NCI-H345 treated with DMSO at 0.1 percent for 48 hours (cell line): Measurements from ENCODE around the gene PLA2G2D.
"Not testable (repeated sequence)": the region's sequence is repeated elsewhere in the genome, so short reads cannot be mapped to it uniquely, and the experiment has no call there.

Experiments used
- DNase-seq: peaks from one replicate; lab custom pipeline; 2025; ENCODE audit not compliant: unreplicated experiment; lab: John Stamatoyannopoulos, UW

Gene PLA2G2D

DNA sequence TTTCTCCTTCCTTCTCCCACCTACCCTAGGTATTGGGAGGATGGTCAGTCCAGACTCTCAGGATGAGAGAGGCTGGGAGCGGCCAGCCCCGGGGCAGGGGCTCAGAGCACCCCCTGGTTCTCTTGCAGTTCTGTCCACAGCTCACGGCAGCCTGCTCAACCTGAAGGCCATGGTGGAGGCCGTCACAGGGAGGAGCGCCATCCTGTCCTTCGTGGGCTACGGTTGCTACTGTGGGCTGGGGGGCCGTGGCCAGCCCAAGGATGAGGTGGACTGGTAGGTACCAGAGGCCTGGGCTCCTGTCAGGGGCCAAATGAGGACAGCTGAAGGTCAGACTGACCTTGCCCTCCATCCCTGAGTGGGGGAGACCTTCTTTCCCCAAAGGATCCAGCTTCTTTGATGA is 24.0 kb upstream of the PLA2G2D start:
- DNase-seq = no peak

DNA sequence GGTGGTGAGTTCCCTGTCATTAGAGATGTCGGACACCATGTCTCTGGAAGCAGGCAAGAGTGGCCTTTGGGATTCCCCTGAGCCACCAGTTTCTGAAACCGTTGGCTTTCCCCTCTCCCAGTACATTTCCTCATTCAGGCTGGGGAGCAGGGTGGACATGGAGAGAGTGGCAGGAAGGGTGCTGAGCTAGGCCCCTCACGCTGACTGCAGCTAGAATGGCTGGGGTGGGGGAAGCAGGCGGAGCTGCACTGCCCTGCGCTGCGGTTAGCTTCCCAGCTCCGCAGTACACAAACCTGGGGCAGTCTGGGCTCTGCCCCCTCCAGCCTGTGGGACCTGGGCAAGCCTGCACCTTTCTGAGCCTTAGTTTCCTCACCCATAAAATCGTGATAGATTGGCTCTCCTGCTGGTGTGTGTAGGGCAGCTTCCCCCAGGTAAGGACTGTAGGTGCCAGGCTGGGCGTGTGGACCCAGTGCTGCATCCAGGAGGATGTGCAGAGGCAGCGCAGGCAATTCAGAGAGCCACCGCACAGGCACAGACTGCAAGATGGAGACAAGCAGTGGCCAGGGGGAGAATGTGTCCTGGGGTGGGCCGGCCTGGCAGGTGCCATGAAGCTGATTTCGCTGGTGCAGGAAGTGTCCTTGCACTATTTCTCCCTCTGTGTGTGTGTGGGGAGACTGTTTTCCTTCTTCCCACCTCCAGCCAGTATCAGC is 22.8 kb upstream of the PLA2G2D start:
- no peak for DNase-seq

DNA sequence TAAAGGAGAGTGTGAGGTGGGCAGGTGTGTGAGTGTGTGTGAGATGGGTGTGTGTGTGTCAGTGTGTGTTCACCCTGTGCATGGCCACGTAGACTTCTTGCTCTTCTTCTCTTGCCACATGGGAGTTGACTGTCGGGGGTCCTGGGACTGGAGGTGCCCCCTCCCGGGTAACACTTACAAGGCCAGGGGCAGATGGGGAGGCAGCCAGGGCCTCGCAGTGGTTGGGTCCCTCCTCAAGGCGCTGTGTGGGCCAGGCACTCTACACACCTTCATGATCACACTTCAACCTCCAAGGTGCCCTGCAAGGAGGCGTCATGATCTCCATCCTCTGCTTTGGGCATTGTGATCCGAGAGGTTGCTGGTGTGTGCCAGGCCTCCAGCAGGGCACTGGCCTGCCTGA is 22.1 kb upstream of the PLA2G2D start:
- DNase-seq = no peak

DNA sequence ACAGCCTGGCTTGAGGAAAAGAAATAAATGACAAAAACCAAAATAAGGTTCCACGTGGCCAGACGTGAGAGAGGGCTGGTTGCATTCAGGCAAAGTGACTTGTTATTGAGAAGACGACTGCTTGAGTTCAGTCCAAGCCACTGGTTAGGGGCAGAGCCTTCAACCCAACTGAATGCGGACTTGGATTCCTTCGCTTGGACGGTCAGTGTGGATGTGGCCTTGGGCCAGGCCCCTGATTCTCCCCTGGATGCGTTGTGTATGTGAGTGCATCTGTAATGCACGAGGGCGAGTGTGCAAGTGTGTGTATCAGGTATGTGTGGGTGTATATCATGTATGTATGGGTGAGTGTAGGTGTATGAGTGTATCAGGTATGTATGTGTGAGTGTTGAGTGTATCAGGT is 21.7 kb upstream of the PLA2G2D start:
- DNase-seq = no peak

DNA sequence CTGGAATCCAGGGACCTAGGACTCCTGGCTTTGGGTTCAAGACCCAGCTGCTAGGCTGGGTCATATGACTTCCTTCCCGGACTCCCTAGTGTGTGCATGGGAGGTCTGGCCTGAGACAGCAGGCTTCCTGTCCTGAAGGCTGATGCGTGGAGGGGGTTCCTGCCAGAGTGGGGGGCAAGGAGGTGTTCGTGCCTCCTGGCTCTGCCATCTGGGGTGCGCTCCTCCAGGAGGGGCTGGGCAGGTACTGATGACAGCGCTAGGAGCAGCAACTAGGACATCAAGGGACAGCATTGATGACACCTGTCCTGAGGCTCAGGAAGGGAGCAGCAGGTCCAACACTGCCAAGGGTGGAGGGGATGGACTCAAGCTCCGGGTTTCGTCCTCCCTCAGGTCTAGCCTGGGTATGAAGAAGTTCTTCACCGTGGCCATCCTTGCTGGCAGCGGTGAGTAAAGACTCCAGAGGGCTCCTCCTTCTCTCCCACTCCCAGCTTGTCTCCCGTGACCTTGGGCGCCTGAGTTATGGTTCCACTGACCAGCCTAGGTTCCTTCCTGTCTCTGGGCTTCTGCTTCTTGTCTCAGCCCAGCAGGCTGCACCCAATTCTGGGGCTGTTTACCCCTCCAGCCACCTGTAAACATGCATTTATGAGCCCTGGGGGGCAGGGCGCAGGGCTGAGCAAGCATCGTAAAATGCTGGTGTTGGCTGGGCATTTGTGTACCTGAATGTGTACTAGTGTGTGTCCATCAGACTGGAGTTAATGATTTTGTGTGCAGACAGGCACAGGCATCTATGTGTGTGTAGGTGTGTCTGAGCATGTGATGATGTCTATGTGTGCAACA is 20.7 kb upstream of the PLA2G2D start:
- DNase-seq = no peak

DNA sequence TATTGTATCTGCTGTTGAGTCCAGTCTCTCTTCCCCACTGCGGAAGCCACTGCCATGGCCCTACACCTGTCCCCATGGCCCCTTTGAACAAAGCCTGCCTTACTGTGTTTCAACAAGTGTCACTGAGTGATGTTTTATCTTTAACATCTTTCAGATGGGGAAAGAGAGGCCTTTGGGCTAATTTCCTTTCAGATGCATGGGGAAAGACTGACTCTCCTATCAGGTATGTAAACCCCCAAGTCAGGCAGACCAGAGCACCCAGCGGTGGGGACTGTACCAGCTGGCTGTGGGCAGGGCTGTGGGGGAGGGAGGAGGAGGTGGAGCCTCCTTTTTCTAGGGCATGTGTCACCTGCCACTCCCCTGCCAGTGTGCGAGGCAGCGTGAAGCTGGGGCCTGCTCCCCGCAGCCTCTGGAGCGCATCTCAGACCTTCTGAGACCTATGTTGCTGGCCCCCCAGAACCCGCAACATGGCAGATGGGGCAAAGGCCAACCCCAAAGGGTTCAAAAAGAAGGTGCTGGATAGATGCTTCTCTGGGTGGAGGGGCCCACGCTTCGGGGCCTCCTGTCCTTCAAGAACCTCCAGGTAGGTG is 19.7 kb upstream of the PLA2G2D start, which contains the start of gene PLA2G2F:
TSS of gene PLA2G2F (plus strand) at position 363 of the 590 bp plus-strand sequence. CDS start at position 468, 105 bp downstream.
- DNase-seq = no peak

DNA sequence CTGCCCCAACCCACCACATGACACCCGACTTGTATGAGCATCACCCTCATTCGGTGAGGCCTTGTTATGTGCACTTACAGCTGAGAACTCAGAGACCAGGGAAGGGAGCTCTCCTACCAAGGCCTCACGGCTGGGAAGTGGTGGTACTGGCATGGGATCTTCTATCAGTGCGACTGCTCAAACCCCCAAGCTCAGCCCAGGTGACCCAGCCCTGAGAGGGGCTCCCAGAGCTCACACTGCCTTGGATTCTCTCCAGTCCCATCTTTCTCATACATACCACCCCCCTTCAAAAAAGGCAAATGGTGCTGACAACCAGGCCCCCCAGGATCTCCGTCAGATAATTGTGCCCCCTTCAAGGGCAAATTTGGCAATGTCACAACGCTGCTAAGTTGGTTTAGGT is 19.0 kb upstream of the PLA2G2D start:
- no peak for DNase-seq

DNA sequence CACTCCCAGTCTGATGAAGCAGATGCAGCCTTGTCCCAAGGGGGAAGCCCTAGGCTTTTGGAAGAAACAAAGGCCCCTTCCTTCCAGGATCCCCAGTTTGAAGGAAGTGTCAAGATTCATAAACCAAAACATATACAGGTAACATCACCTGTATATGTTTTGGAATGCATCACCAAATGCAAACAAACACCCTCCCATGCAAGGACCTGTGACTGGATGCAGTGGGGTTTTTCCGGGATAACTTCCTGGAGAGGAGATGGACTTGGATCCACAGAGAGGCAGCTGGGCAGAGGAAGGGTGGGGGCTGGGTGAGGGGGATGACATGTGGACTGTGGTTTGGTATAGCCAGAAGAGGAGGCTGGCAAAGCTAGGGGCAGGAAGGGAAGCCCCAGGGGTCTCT is 18.3 kb upstream of the PLA2G2D start:
- DNase-seq = no peak

DNA sequence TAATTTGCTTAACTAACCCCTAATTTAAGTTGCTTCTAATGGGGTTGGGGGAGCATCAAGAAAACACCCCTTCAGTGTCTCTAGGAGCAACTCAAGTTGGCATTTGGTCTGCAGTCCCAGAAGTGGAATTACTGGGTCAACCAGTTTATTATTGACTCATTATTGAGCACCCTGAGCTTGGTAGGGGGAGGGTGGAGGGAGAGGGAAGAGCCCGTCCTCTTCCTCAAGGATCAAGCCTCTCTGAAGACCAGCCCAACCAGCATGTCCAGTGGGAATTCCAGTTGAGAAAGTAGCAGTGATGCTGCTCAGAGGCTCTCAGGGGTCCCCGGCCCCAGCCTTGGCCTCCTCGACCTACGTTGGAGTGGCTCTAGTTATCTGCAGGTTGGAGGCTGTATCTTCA is 17.7 kb upstream of the PLA2G2D start:
- DNase-seq = no peak

DNA sequence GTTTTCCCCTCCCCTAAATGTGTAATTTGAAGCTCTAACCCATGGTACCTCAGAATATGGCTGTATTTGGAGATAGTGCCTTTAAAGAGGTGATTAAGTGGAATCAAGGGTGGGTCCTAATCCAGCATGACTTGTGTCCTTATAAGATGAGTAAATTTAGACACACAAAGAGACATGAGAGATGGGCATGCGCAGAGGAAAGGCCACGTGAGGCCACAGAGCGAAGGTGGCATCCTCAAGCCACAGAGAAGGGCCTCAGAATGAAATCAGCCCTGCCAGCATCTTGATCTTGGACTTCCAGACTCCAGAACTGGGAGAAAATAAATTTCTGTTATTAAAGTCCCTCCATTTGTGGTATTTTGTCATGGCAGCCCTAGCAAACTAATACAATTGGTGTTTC is 16.9 kb upstream of the PLA2G2D start:
- no peak for DNase-seq

DNA sequence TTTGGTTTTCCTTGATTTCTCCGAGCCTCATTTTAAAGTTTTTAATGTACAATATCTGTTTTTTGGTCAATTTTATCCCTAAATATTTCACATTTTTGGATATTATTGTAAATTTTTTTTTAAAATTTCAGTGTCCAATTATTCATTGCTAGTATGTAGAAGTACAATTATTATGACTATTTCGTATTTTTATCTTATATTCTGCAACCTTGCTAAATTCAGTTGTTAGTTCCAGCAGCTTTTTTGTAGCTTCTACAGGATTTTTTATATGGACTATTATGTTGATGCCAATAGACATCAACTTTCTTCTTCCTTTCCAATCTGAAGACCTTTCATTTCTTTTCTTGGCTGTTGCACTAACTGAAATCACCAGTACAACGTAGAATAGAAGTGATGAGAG is 15.7 kb upstream of the PLA2G2D start:
- no peak for DNase-seq

DNA sequence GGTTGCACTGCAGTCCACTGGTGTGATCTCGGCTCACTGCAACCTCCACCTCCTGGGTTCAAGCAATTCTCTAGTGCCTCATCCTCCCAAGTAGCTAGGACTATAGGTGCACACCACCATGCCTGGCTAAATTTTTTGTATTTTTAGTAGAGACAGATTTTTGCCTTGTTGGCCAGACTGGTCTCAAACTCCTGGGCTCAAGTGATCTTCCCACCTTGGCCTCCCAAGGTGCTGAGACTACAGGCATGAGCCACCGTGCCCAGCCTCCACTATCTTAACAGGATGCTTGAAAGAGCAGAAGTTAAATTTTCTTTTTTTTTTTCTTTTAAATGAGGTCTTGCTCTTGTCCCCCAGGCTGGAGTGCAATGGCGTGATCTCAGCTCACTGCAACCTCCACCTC is 11.2 kb upstream of the PLA2G2D start:
- DNase-seq = not testable (repeated sequence)

DNA sequence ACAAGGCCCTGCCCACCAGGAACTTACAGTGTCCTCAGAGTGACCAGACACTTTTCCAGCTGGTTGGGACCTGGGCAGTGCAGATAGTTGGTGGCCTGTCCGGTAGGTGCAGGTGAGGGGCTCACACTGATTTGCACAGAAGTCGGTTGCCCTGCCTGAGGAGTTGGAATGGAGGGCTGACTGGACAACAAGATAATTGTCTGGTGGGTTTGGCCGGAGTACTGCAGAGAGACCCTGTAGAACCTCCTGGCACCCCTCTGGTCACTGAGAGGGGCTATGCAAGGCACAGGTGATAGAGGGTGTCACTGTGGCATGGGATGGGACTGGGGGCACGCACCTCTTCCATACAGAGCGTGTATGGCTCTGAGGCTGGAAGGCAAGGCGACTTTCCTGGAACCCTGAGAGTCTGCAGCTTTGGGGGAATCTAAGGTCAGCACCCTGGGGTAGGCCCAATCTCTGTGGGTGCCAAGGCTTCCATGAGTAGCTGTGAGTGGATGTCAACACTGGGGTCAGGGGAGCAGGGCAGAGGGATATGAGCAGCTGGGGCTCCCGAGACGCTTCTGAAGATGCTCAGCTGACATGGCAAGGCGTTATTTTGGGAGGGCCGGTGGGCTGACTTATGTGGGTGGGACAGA is 7.6 kb upstream of the PLA2G2D start:
- DNase-seq = no peak

DNA sequence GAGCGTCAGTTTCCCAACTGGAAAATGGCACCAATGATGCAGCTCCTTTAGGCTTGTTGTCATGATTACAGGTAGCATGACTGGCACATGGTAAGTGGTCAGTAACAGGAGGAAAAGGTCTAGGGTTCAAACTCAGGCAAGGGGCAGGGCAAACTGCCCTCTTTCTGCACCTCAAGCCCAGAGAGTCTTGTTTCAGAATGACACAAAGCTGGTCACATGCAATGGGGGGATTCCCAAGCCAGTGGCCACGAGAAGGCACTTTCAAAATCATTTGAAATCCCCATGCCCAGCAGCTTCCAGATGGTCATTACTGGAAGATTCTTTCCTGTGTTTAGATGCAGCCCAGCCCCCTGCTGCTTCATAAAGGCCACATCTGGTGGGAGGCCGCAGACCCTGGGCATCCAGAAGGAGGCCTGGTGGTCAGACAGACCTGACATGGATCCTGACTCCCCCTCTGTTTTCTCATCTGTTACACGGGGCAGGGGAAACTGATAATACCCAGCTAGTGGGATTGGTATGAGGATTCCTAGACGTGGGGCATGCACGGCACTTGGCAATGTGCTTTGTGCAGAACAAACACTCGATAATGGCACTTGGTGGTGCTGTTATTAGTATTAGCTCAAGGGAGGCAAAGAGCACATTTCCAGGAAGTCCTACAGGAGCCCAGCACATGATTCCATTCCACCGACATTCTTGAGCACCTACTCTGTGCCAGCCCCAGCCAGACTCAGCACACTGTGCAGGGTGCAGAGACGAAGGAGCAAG is 6.9 kb upstream of the PLA2G2D start:
- DNase-seq = no peak

DNA sequence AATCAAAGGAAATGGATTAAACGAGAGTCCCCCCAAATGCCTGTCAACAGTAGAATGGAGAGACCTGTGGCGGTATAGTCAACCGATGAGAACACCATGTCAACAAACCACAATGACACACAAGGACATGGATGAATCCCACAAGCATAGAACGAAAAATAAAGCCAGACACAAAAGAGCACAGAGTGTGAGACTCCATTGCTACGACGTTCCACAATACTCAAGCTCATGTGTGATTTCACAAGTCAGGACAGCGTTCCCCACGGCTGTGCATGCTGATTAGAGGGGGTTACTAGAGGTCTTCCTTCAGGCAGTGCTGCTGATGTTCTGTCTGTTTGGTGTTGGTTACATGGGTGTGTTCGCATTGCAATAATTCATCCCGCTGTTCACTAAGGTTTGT is 5.8 kb upstream of the PLA2G2D start:
- no peak for DNase-seq

DNA sequence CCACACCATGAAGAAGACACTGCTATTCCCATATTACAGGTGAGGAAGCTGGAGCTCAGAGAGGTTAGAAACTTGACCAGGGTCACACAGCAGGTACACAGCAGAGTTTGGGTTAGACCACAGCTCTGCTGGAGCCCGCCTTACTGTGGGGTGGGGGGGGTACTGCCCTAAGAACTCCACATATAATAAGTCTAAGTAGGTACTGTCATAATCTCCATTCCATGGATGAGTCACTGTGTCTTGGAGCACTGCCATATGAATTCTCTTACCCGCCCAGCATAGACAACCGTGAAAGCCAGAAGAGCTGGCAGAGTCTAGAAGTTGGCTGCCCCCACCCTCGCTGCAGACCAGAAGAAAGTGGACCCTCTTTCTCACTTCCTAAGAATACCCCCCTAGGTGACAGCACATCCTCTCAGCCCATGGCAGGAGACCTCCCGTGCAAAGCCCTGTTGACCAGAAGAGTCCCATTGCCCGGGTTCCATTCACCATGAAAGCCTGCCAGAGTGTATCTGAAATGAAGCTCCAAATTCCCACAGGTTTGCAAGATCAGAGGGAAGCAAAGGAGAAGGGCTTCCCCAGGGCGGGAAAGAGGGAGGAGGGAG is 5.2 kb upstream of the PLA2G2D start:
- DNase-seq = no peak

DNA sequence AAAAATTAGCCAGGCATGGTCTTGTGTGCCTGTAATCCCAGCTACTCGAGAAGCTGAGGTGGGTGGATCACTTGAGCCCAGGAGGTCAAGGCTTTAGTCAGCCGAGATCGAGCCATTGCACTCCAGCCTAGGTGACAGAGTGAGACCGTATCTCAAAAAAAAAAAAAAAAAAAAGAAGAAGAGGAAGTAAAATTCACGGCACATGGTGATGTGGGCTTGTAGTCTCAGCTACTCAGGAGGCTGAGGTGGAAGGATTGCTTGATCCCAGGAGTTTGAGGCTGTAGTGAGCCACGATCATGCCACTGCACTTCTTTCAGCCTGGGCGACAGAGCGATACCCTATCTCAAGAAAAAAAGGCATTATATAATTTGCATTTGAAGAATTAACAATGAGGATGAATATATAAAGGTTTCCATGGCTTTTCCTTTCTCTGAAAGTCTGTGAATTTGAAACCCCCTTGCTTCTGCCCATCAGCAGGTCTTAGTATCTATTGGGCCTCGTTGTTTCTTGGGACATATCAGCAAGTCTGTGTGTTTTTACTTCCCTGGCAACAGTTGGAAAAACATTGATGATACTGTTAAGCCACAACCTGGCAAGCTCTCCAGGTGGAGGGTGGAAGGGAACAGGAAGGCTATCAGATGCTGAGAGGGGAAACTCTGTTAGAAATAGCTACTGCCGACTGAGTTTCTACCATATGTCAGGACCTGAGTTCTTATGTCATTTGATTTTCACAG is 4.6 kb upstream of the PLA2G2D start:
- DNase-seq = no peak

DNA sequence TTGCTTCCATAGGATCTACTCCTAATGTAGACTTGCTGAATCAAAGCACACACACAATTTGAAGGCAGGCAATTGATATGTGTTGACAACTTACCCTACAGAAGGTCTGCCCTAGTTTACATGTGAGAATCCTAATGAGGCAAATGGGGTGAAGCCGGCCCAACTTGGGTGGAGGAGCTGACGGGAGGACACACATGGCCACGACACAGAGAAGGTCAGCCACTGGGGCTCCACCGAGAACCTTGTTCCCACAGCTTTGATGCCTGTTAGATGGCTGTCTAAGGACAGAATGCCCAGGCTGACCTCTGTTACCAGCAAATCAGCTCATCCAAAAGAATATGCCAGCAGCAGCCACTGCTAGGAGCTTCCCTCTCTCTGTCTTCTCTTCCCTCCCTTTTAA is 1.5 kb upstream of the PLA2G2D start:
- DNase-seq = no peak

DNA sequence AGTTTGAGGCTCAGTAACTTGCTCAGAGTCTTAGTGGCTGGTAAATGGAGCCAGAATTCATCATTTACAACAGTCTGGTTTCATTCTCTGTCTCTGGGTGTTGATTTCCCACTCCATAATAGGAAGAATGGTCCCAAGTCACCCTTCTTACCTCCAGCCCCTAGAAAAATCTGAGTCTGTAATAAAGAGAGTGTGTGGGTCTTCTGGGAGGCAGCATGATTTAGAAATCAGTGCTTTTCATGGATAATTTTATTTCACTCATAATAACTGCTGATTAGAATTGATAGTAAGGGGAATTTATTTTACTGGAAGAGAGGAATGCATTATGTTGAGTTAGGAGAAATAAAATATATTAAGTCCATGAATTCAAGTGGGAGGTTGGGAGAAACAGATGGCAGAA is 2.1 kb downstream of the PLA2G2D start:
- DNase-seq = no peak

DNA sequence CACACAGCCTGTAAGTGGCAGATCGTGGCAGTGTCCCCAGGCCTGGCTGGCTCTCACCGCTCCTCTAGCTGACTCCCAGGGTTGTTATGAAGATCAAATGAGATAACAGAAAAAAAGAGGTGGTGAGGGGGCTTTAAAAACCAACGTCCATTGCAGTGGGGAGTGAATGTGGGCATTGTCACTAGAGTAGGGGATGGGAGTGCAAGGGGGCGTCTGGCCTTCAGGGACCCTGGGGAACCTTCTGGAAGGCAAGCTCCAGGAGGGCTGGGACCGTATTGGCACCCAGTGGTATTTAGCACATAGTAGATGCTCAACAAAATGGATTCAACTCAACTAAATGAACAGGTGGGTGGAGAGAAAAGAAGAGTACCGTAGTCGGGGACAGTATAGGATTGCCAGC is 3.4 kb downstream of the PLA2G2D start:
- no peak for DNase-seq
